ENCODE results near the gene MAML3.

MAML3 gene

DNA sequence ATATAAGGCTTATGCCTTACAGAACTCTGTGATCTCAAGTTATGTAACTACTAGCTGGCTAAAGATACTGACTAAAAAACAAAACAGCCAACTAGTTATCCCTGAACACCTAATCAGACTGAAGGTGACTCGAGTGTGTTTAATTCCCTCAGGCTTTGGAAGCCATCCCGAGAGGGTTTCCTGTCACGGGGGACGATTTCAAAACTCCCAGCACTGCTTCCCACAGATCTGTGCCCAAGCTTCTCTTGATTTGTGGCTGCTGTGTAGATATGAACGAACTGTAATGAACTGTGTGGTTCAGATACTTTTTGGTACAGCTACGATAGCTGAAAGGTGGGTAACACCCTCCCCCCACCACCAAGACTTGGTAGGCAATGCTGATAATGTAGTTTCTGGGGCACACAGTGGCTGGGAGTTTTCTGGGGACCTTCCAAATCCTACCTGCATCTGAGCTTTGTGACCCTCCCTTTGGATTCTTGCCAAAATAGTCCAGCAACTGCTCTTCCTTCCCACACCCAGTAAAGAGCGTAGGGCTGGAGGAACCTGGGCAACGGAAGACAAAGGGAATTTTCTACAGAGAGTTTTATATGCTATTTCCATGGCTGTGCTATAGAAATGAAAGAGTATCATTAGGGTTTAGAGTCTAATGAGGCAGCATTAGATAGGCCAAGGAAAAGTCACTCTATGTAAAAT, 339.5 kb downstream of the MAML3 start:
- no peak for DNase-seq (ENCODE audit: low read depth, low spot score)

DNA sequence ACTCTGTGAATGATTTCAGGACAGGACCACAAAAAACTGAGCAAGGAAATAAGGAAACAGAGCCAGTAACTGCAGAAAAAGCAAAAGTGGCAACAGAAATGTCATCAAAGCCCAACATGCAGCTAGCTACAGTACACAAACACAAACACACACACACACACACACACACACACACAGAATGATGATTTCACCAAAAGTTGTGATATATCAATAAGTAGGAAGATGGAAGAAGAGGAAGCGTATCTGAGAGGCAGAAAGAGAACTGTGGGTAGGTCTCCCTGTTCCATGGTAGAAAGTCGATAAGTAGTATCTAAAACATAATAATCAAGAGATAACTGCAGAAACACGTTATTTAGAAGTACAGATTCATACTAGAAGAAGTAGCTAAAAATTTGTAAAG, 340.1 kb downstream of the MAML3 start:
- DNase-seq (ENCODE audit: low read depth, low spot score) = no peak

DNA sequence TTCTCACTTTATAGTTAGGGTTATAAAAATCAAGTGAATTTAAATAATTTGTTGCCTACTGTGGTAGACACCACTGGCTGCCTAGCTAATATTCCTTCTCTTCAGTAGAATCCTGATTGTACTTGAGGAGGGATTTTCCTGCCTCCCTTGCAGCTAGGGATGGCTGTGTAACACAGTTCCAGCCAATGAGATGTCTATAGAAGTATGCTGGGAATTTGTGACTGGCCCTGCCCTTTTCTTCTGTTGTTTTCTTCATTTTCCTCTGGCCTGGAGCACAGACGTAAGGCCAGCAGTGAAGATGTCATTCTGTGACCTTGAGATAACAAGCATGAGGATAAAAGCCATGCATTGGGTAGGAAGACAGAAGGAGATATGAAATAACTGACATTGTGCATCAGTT, 343.3 kb downstream of the MAML3 start:
- no peak for DNase-seq (ENCODE audit: low read depth, low spot score)

DNA sequence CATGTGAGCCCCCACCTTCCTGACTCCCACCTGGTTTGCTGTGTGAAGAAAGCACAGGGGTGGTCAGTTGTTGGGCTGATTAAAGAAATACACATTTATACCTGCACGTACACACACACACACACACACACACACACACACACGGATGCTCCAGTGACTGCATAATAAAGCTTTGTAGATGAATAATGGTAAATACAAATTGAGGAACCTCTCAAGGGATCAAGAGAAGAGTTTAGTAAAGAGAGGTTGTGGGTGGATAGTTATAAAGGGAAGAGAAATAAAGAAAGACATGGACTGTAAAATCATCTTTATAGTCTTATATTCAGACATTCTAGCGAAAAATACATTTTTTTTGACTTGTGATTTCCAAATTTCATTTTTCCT, 344.2 kb downstream of the MAML3 start:
- DNase-seq (ENCODE audit: low read depth, low spot score) = no peak

DNA sequence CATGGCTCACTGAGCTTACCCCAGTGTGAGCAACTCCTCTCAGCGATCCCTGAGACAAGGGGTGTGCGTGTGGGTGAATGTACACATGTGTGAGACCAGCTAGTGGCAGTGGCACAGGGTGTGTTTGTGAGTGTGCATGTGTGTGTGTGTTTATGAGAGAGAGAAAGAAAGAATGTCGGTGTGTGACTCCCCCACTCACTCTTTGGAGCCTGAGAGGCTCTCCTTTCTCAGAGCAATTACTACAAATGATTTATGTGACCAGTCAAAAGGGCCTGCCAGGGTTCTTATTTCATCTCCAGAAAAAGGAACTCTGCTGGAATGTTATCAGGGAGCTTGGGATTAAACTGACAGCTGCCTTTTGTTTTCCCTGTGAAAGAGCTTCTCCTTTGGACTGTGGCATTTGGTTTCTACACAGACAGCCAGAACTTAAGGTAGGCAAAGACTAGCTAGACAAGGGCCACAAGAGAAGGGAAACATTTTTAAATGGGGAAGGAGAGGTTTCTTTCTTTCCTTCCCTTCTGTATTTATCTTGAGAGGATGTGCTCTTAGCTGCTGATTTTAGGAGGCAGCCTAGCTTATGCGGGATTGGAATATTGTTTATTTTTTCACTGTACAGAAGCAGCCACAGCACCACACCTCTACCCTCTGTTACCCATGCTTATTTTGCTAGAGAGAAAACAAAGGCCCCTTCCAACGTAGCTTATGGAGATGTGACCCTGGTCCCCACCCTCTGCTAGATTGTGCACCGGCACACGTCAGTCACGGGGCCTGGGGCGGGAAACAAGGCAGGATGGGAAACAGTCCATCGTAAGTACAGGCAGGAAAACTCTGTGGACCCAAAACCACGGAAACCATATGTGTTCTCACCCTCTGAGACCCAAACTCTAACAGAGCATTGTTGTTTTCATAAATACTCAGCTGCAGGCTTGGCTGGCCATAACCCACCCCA, 344.9 kb downstream of the MAML3 start:
- DNase-seq (ENCODE audit: low read depth, low spot score) = peak; percentile 55

DNA sequence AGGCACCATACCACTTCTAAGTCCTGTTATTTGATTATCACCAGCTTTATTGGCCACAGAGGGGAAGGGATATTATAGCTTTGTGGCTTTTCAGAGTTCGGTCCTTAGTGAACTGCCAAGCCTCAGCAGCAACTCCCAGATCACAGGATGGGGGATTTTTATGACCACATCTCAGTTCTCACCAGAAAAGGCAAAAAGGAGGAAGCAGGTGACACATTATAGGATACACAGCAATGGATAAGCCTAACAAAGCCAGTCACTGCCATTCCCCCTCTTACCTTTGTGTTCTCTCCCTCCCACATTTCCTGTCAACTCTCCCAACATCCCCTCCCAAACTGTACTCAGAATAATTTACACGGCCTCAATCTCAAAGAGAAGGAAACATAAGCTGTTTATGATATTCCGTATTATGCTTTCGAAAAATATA, 345.6 kb downstream of the MAML3 start:
- DNase-seq (ENCODE audit: low read depth, low spot score) = no peak

DNA sequence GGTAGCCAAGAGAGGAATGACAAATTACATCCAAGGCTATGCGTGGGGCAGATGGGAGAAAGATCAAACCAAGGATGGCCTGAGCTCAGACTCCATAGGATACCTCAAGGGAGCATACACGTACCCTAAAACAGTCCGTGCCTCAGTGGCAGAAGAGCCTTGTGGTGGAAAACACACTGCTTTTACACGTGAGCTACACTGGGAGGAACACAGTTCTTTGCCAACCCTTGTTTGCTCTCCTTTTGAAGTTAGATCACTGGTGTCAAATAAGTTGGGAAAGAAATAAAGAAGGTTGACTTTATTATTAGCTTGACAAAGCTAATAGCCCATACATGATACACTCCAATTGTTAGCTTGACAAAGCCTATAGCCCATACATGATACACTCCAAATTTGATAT, 346.5 kb downstream of the MAML3 start:
- DNase-seq (ENCODE audit: low read depth, low spot score) = no peak

DNA sequence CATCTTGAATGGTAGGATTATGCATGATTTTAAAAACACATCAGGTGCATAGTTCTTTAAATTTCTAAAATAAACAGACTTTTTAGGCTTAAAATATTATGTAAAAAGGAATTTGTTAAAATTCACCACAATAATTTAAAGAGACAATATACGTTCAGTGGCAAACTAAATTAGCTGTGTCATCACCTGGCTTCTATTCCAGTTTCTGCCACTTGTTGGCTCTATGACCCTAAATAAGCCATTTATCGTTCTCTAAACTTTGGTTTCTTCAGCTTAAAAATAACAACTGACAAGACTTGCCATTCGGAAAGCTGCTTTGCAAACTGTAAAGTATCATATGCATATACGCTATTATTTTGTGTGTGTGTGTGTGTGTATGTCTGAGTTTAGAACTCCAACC, 347.1 kb downstream of the MAML3 start:
- no peak for DNase-seq (ENCODE audit: low read depth, low spot score)

DNA sequence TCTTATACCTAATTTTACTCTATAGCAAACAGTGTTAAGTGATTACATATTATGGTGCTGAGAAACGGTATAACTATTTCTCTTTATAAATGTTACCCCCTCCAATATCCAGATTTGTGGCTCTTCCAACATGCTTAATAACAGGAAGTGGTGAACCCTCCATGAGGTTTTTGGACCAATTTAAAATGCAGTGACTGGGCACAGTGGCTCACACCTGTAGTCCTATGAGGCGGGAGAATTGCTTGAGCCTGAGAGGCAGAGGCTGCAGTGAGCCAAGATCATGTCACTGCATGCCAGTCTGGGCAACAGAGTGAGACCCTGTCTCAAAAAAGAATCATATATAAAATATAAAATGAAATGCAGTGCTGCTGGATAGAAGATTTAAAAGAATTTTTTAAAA, 351.1 kb downstream of the MAML3 start:
- DNase-seq (ENCODE audit: low read depth, low spot score) = no peak

DNA sequence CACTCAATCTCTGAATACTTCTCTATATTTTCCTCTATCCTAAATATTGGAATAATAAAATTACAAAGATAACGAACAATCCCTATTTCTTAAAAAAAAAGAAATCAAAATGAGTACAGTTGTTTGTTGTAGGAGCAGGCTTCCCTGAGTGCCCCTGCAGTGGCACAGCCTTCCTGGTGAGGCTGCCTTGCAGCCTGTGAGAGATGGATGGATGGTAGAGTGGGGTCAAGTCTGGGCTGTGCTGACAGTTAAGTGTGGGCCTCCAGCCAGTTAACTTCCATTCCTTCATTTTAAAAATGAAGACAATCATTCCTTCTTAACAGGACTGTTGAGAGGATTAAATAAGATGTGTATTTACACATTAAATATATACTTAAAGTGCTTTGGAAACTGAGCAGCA, 351.5 kb downstream of the MAML3 start:
- DNase-seq (ENCODE audit: low read depth, low spot score) = no peak

DNA sequence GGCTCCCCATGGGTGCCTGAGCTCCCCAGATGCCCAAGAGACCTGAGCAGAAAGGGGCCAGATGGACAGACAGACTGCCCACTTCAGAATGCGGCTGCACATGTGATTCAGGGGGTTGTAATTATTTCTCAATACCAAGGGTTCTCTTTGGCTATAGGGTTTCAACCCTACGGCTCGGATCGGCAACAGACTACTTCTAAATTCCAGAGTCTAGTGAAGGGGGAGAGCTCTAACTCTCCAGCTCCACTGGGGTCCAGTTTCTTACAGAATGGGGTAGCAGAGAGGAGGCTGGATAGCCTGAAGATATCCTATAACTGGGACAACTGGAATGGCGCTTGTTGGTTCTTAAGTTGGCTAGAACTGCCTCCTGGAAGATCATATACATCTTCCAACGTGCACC, 352.1 kb downstream of the MAML3 start:
- no peak for DNase-seq (ENCODE audit: low read depth, low spot score)

DNA sequence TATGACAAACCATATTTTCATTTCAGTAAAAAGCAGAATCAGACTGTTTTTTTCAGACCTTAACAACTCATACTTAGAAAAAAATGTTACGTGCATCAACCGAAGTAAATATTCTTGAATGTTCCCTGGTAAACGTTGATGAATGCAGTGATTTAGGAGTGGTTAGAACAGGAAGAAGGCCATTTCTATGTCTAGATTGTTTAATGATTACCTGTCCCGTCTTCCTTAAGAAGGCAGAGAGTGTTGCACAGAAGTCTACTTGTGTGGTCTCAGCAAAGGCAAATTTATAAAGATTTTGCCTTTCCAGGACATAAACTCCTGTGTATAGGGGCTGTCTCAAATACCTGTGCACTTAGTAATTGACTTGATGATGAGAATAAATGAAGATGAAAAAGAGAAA, 353.9 kb downstream of the MAML3 start:
- DNase-seq (ENCODE audit: low read depth, low spot score) = no peak

DNA sequence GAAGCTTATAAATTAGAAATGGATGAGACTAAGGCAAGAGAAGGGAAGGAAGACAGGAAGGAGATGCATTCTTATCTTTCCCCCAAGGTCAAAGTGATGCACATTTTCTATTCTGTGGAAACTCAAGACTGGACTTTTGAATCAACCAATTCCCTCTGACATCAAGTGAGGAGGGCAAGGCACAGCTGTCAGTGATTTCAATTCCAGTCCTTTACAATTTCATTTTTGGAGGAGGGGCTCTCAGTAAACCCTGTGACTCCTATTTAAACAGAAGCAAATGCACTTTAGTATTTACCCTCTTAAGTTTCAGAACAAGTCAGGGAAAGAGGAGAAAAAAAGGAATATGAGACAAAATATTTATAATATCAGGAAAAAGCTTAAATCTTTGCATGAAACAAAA, 354.4 kb downstream of the MAML3 start:
- no peak for DNase-seq (ENCODE audit: low read depth, low spot score)

DNA sequence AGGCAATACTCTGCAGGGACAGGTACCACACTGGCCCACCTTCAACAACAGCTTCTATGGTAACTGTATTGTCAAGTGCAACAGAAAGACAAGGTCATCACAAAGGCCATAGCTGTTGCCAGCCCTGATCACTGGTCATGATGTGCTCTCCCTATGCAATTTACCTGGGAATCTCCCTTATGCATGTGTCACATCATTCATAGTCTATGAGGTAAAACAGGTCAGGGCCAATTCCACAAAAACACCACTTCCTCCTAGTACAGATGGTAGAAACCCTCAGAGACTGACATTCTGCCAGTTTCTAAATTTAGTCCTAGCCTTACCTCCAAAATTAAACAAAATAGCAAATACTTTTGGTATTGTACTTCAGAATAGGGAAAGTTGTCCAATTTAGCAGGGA, 355.5 kb downstream of the MAML3 start:
- no peak for DNase-seq (ENCODE audit: low read depth, low spot score)

DNA sequence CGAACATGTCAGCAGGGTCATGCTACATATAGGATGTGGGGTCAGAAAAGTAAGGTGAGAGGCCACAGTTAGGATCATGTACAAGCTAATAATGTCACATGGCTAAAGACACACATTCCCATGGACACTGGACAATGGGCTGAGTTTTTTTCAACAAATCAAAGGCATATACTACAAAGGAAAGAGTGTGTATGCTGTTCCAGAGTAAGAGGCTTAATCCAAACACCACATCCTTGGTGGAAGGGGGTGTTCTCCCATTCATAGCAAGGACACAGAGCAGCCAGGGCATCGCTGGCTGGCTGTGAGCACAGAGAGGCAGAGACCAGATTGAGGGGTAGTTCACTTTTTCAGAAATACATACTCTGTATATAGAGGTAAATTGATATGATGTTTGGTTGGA, 356.7 kb downstream of the MAML3 start:
- DNase-seq (ENCODE audit: low read depth, low spot score) = no peak

DNA sequence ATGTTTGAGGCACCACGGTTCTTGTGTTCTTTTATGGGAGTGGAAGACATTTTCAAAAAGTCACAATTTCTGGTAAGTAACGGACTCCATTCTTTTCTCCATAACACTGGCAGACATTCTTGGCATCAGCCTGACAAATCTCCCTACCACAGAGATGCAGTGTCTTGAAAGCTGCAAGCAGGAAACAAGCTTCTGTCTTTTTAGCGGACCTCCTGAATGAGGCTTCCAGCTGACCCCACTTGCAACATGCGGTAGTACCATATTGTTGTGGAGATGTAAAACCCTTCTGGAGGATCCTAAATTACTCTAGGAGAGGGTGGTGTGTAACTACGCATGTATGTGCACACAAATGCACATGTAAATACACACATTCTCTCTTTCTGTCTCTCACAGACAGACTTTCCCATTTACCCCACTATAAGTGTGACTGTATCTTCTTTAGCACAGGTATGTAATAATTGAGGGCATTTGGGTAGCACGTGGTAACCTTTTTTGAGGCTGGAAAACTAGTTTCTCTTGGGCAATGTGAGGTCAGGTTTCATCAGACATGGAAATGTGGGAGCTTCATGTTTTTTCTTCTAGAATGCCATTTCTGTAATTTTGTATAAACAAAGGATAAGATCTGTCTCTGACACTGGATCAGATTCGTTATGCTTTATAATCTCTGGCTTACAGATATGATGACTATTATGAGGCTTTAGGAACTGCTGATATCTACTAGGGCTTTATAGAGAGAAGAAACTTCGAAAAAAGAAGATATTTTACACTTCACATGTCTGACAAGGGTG, 358.3 kb downstream of the MAML3 start:
- no peak for DNase-seq (ENCODE audit: low read depth, low spot score)

DNA sequence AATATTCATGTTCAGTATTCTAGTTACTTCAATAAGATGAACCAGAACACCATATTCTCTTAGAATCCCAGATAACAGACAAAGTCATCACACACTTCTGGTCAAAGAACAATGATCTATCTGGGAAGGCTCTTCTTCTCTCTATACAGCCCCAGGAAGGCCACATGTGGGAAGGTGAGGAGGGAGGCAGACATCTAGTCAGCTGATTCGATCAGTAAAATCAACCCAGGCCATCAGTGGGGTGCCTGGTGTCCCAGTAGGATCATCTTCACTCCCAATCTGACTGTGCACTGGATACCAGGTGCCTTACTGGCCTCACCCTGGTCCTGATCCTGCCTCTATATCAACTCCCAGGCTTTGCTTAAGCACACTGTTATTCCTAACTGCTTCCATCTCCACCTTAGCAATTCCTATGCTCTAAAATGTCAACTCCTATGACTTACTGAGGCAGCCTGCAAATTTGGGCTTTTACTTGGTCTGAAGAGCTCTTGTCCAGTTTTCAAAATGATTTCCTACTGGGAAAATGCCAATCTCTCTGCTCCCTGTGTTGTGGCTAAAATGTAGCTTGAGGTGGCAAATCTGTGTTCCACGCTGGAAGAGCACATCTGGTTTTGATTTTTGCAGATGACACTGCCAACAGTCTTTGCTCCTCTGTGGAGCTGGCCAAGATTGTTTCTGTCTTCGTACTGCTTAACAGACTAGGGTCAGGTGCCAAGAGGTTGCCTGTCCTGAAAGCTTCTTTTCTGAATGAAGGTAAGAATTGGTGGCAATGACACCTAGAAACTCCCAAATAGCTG, 359.6 kb downstream of the MAML3 start:
- DNase-seq (ENCODE audit: low read depth, low spot score) = no peak

DNA sequence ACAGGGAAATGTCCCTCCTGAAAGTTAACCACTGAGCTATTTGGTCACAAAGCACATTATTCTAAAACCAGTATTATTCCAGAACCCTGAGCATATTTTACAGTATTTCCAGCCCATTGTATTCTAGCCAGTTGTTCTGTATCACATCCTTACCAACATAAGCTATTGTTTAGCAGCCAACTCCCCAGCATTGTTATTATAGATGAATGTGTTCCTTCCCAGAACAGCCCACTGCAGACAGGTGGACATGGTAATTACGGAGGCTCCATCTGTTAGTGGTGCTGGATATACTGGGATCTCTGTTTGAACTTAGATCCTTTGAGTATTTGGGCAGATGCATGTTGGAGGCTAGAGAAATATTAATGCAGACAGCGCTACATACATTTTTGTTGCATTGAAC, 362.3 kb downstream of the MAML3 start:
- DNase-seq (ENCODE audit: low read depth, low spot score) = no peak

DNA sequence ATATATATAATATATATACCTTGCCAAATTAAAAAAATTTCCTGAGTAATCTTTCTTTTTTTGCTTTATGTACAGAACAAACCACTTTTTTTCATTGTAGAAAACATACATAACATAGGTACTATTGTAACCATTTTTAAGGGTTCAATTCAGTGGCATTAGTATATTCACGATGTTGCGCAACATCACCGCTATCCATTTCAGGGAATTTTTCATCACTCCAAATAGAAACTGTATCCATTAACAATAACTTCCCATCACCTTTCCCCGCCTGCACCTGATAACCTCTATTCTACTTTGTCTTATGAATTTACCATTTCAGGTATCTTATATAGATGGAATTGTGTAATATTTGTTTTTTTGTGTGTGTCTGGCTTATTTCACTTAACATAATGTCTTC, 363.7 kb downstream of the MAML3 start:
- DNase-seq (ENCODE audit: low read depth, low spot score) = no peak

DNA sequence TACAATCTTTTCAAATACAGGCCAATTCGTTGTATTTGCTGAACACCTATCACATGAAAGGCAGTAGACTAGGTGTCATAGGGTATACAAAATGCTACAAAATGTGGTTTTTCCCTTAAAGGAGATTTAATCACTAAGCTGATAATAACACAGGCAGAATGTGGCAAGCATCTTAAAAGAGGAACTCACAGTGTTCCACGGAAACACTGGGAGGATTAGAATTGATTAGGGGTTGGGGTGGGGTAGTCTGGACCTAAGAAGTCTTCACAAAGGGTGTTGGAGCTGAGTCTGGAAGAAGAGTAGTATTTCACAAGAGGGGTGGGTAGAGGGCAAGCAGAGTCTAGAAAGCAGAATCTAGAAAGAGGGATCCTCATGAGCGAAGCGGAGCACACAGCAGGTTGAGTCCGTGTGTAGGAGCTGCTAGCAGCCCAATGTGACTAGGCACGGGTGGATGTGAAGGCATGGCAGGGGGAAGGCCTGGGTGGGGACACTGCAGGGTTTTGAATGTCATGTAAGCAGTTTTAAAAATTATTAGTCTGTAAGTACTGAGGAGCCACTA, 364.8 kb downstream of the MAML3 start:
- no peak for DNase-seq (ENCODE audit: low read depth, low spot score)
